ENCODE data around the gene CD69.
A peak's percentile ranks its signal among the peaks of the same experiment; 100 is the strongest.

CD69 gene

GRCh38 chr12:9781360-9781759 is 20.7 kb upstream of the CD69 start:
- H3K27ac ChIP-seq (ENCODE audit: low read depth in 2 of 2, low read length in 2 of 2): no peak overlapping the region
- H3K9me3 ChIP-seq (ENCODE audit: control insufficient read depth in 2 of 2, low read length in 2 of 2): no peaks in the 10 kb centered on the region
- H3K9ac ChIP-seq (ENCODE audit: low read depth in 1 of 2, low read length in 2 of 2): no peak overlapping the region
- H3K4me3 ChIP-seq (ENCODE audit: low read length in 2 of 2): no peak overlapping the region
- H3K36me3 ChIP-seq (ENCODE audit: control insufficient read depth in 2 of 2, insufficient read depth in 2 of 2, low read length in 2 of 2): no peaks in the 10 kb centered on the region
- H3K27me3 ChIP-seq (ENCODE audit: control insufficient read depth in 2 of 2, insufficient read depth in 2 of 2, low read length in 2 of 2): no peaks in the 10 kb centered on the region
- no peaks in the 10 kb centered on the region for H3K4me1 ChIP-seq (ENCODE audit: control insufficient read depth in 2 of 2, insufficient read depth in 2 of 2, low read length in 2 of 2)

GRCh38 chr12:9779209-9779608 is 18.5 kb upstream of the CD69 start:
- Histone ChIP-seq H3K4me1 (ENCODE audit: control insufficient read depth in 2 of 2, insufficient read depth in 2 of 2, low read length in 2 of 2) (peaks cover 0 to 5% of the 10 kb centered on the region in 2 donors), H3K9ac (ENCODE audit: low read depth in 1 of 2, low read length in 2 of 2) (no peak overlapping the region), H3K9me3 (ENCODE audit: control insufficient read depth in 2 of 2, low read length in 2 of 2) (no peaks in the 10 kb centered on the region), H3K27ac (ENCODE audit: low read depth in 2 of 2, low read length in 2 of 2) (no peak overlapping the region), H3K4me3 (ENCODE audit: low read length in 2 of 2) (no peak overlapping the region), H3K27me3 (ENCODE audit: control insufficient read depth in 2 of 2, insufficient read depth in 2 of 2, low read length in 2 of 2) (no peaks in the 10 kb centered on the region), H3K36me3 (ENCODE audit: control insufficient read depth in 2 of 2, insufficient read depth in 2 of 2, low read length in 2 of 2) (no peaks in the 10 kb centered on the region)

DNA sequence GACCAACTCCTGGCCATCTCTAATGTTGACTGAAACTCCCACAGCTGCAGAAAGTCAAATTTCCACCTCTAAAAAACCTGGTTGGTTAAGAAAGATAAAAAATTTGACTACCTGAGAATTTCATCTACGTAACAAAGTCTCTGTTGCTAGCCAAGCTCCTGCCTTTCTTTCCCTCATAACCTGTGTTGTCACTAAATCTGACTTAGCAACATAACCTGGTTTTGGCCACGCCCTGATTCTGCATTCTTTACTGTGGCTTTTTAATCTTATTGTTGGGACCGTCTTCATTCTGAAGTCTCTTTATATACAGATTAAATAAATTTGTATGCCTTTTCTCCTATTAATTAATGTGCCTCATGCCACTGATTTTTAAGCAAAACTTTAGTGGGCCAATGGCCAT is 16.1 kb upstream of the CD69 start:
- Histone ChIP-seq H3K9me3 (ENCODE audit: control insufficient read depth in 2 of 2, low read length in 2 of 2) (no peaks in the 10 kb centered on the region), H3K4me1 (ENCODE audit: control insufficient read depth in 2 of 2, insufficient read depth in 2 of 2, low read length in 2 of 2) (peaks cover 0 to 7% of the 10 kb centered on the region in 2 donors), H3K36me3 (ENCODE audit: control insufficient read depth in 2 of 2, insufficient read depth in 2 of 2, low read length in 2 of 2) (no peaks in the 10 kb centered on the region), H3K27me3 (ENCODE audit: control insufficient read depth in 2 of 2, insufficient read depth in 2 of 2, low read length in 2 of 2) (no peaks in the 10 kb centered on the region), H3K27ac (ENCODE audit: low read depth in 2 of 2, low read length in 2 of 2) (no peak overlapping the region), H3K9ac (ENCODE audit: low read depth in 1 of 2, low read length in 2 of 2) (no peak overlapping the region), H3K4me3 (ENCODE audit: low read length in 2 of 2) (no peak overlapping the region)

GRCh38 chr12:9773216-9773877 is 12.6 kb upstream of the CD69 start:
- no peaks in the 10 kb centered on the region for H3K27me3 ChIP-seq (ENCODE audit: control insufficient read depth in 2 of 2, insufficient read depth in 2 of 2, low read length in 2 of 2)
- H3K9ac ChIP-seq (ENCODE audit: low read depth in 1 of 2, low read length in 2 of 2): no peak overlapping the region
- H3K4me3 ChIP-seq (ENCODE audit: low read length in 2 of 2): no peak overlapping the region
- H3K27ac ChIP-seq (ENCODE audit: low read depth in 2 of 2, low read length in 2 of 2): no peak overlapping the region
- no peaks in the 10 kb centered on the region for H3K9me3 ChIP-seq (ENCODE audit: control insufficient read depth in 2 of 2, low read length in 2 of 2)
- H3K4me1 ChIP-seq (ENCODE audit: control insufficient read depth in 2 of 2, insufficient read depth in 2 of 2, low read length in 2 of 2): peaks cover 0 to 7% of the 10 kb centered on the region in 2 donors
- no peaks in the 10 kb centered on the region for H3K36me3 ChIP-seq (ENCODE audit: control insufficient read depth in 2 of 2, insufficient read depth in 2 of 2, low read length in 2 of 2)

DNA sequence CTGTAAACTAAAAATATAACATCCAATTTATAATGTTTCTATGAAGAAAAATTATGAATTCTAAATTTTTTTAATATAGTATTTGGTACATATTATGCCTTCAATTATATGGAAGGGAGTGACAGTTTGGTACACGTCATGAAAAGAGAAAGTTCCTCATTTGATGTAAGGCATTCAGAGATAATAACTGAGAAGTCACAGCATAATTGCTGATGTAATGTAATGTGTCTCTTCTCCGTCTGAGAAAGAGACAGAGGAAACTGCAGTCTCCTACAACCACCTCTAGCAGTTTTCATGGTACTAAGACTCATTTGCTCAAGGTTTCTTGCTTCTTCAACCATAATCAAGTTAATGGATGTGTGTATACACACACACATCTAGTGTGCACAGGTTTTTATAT is 2.3 kb upstream of the CD69 start:
- H3K27ac ChIP-seq (ENCODE audit: low read depth in 2 of 2, low read length in 2 of 2): no peak overlapping the region
- H3K4me3 ChIP-seq (ENCODE audit: low read length in 2 of 2): no peak overlapping the region
- H3K9ac ChIP-seq (ENCODE audit: low read depth in 1 of 2, low read length in 2 of 2): no peak overlapping the region
- H3K4me1 ChIP-seq (ENCODE audit: control insufficient read depth in 2 of 2, insufficient read depth in 2 of 2, low read length in 2 of 2): no peaks in the 10 kb centered on the region
- H3K27me3 ChIP-seq (ENCODE audit: control insufficient read depth in 2 of 2, insufficient read depth in 2 of 2, low read length in 2 of 2): no peaks in the 10 kb centered on the region
- H3K9me3 ChIP-seq (ENCODE audit: control insufficient read depth in 2 of 2, low read length in 2 of 2): no peaks in the 10 kb centered on the region
- H3K36me3 ChIP-seq (ENCODE audit: control insufficient read depth in 2 of 2, insufficient read depth in 2 of 2, low read length in 2 of 2): no peaks in the 10 kb centered on the region

- no peak overlapping the region for H3K4me3 ChIP-seq (ENCODE audit: low read length in 2 of 2)
- H3K9ac ChIP-seq (ENCODE audit: low read depth in 1 of 2, low read length in 2 of 2): no peak overlapping the region
- no peaks in the 10 kb centered on the region for H3K9me3 ChIP-seq (ENCODE audit: control insufficient read depth in 2 of 2, low read length in 2 of 2)
- no peaks in the 10 kb centered on the region for H3K4me1 ChIP-seq (ENCODE audit: control insufficient read depth in 2 of 2, insufficient read depth in 2 of 2, low read length in 2 of 2)
- H3K27ac ChIP-seq (ENCODE audit: low read depth in 2 of 2, low read length in 2 of 2): no peak overlapping the region
- no peaks in the 10 kb centered on the region for H3K36me3 ChIP-seq (ENCODE audit: control insufficient read depth in 2 of 2, insufficient read depth in 2 of 2, low read length in 2 of 2)
- H3K27me3 ChIP-seq (ENCODE audit: control insufficient read depth in 2 of 2, insufficient read depth in 2 of 2, low read length in 2 of 2): no peaks in the 10 kb centered on the region
Observed at GRCh38 chr12:9762369-9762768, 1.7 kb upstream of the CD69 start.

GRCh38 chr12:9761419-9761781 is 699 bp upstream of the CD69 start:
- Histone ChIP-seq H3K27ac (ENCODE audit: low read depth in 2 of 2, low read length in 2 of 2) (peak overlapping the region; percentile 75 to 77), H3K36me3 (ENCODE audit: control insufficient read depth in 2 of 2, insufficient read depth in 2 of 2, low read length in 2 of 2) (no peaks in the 10 kb centered on the region), H3K4me3 (ENCODE audit: low read length in 2 of 2) (peak overlapping the region in 1 of 2 donors; percentile 67), H3K9me3 (ENCODE audit: control insufficient read depth in 2 of 2, low read length in 2 of 2) (no peaks in the 10 kb centered on the region), H3K9ac (ENCODE audit: low read depth in 1 of 2, low read length in 2 of 2) (peak overlapping the region in 1 of 2 donors; percentile 20), H3K4me1 (ENCODE audit: control insufficient read depth in 2 of 2, insufficient read depth in 2 of 2, low read length in 2 of 2) (no peaks in the 10 kb centered on the region), H3K27me3 (ENCODE audit: control insufficient read depth in 2 of 2, insufficient read depth in 2 of 2, low read length in 2 of 2) (no peaks in the 10 kb centered on the region)

GRCh38 chr12:9760120-9760519 is 581 bp downstream of the CD69 start:
- Histone ChIP-seq H3K4me3 (ENCODE audit: low read length in 2 of 2) (peak overlapping the region; percentile 50 to 67), H3K27me3 (ENCODE audit: control insufficient read depth in 2 of 2, insufficient read depth in 2 of 2, low read length in 2 of 2) (no peaks in the 10 kb centered on the region), H3K9me3 (ENCODE audit: control insufficient read depth in 2 of 2, low read length in 2 of 2) (no peaks in the 10 kb centered on the region), H3K9ac (ENCODE audit: low read depth in 1 of 2, low read length in 2 of 2) (peak overlapping the region; percentile 20 to 50), H3K4me1 (ENCODE audit: control insufficient read depth in 2 of 2, insufficient read depth in 2 of 2, low read length in 2 of 2) (no peaks in the 10 kb centered on the region), H3K36me3 (ENCODE audit: control insufficient read depth in 2 of 2, insufficient read depth in 2 of 2, low read length in 2 of 2) (no peaks in the 10 kb centered on the region), H3K27ac (ENCODE audit: low read depth in 2 of 2, low read length in 2 of 2) (peak overlapping the region; percentile 59 to 75)

DNA sequence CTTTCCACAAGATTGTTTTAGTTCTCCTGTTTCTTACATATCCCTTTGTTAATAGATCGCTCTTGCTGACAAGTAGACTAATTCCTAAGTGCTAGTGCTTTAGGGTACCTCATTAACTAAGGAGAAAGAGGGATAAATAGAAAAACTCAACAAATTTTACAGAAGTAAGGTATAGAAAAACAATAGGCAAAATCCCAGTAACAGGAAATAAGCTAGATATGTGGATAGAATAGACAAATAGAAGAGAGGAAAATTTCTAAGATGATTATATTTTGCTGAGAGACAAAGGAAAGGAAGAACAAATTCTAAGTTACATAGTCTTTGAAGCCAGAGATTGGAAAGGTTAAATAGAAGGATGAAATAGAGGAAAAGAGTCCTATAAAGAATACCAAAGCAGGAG is 1.0 kb downstream of the CD69 start:
- Histone ChIP-seq H3K27me3 (ENCODE audit: control insufficient read depth in 2 of 2, insufficient read depth in 2 of 2, low read length in 2 of 2) (no peaks in the 10 kb centered on the region), H3K36me3 (ENCODE audit: control insufficient read depth in 2 of 2, insufficient read depth in 2 of 2, low read length in 2 of 2) (no peaks in the 10 kb centered on the region), H3K4me1 (ENCODE audit: control insufficient read depth in 2 of 2, insufficient read depth in 2 of 2, low read length in 2 of 2) (no peaks in the 10 kb centered on the region), H3K9me3 (ENCODE audit: control insufficient read depth in 2 of 2, low read length in 2 of 2) (no peaks in the 10 kb centered on the region), H3K9ac (ENCODE audit: low read depth in 1 of 2, low read length in 2 of 2) (peak overlapping the region in 1 of 2 donors; percentile 7), H3K4me3 (ENCODE audit: low read length in 2 of 2) (peak overlapping the region; percentile 50 to 67), H3K27ac (ENCODE audit: low read depth in 2 of 2, low read length in 2 of 2) (peak overlapping the region; percentile 59 to 75)

DNA sequence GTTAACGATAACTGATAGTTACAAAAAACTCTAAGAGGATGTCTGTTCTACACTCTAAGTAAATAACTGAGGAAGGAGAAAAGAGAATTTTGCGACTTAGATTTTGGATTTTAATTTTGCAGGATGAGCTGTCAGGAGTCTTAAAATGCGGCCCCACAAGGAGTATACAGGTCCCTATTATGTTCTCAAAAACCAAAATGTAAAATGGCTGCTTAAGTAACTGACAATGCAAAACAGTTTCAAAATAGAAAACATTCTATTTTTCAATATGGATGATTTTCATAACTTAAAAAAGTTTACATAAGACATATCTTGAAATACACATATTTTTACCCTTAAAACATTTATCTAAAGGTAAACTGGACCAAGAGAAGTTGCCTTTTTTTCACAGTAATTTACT is 2.6 kb downstream of the CD69 start:
- Histone ChIP-seq H3K27ac (ENCODE audit: low read depth in 2 of 2, low read length in 2 of 2) (peak overlapping the region; percentile 16 to 73), H3K4me3 (ENCODE audit: low read length in 2 of 2) (peak overlapping the region in 1 of 2 donors; percentile 75), H3K27me3 (ENCODE audit: control insufficient read depth in 2 of 2, insufficient read depth in 2 of 2, low read length in 2 of 2) (no peaks in the 10 kb centered on the region), H3K36me3 (ENCODE audit: control insufficient read depth in 2 of 2, insufficient read depth in 2 of 2, low read length in 2 of 2) (no peaks in the 10 kb centered on the region), H3K9ac (ENCODE audit: low read depth in 1 of 2, low read length in 2 of 2) (peak overlapping the region; percentile 1 to 54), H3K9me3 (ENCODE audit: control insufficient read depth in 2 of 2, low read length in 2 of 2) (no peaks in the 10 kb centered on the region), H3K4me1 (ENCODE audit: control insufficient read depth in 2 of 2, insufficient read depth in 2 of 2, low read length in 2 of 2) (no peaks in the 10 kb centered on the region)
